WI38 (cell line): ENCODE results near the gene CALCR.

Experiments used
- H3K4me3 ChIP-seq: 2 replicates; pipeline ENCODE4 v1.5.1; 2011; ENCODE audit warnings: low read depth, mild to moderate bottlenecking, control low read depth, low read length
- TF ChIP-seq, protein P1 (sequence below): IDR thresholded peaks from 2 replicates; pipeline ENCODE4 v1.5.1; 2012; ENCODE audit warnings: low read depth, mild to moderate bottlenecking, control low read depth, low read length

The CALCR gene

DNA sequence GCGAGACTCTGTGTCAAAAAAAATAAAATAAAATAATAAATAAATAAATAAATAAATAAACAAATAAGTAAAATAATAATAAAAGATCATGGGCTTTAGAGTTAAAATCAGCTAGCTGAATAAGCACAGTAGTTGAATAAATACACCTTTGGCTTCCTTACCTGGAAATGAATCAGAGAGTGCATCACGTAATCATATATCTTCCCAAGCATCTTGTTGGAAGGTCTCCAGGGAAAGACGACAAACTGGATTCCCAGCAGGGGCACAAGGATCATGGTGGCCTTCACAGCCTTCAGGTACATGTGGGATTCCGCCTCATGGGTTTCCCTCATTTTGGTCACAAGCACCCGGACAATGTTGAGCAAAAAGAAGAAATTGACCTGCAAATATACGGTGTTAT is 138.7 kb downstream of the CALCR start:
- TF ChIP-seq, protein P1, sequence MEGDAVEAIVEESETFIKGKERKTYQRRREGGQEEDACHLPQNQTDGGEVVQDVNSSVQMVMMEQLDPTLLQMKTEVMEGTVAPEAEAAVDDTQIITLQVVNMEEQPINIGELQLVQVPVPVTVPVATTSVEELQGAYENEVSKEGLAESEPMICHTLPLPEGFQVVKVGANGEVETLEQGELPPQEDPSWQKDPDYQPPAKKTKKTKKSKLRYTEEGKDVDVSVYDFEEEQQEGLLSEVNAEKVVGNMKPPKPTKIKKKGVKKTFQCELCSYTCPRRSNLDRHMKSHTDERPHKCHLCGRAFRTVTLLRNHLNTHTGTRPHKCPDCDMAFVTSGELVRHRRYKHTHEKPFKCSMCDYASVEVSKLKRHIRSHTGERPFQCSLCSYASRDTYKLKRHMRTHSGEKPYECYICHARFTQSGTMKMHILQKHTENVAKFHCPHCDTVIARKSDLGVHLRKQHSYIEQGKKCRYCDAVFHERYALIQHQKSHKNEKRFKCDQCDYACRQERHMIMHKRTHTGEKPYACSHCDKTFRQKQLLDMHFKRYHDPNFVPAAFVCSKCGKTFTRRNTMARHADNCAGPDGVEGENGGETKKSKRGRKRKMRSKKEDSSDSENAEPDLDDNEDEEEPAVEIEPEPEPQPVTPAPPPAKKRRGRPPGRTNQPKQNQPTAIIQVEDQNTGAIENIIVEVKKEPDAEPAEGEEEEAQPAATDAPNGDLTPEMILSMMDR = no peak
- no peak overlapping the region for H3K4me3 ChIP-seq

DNA sequence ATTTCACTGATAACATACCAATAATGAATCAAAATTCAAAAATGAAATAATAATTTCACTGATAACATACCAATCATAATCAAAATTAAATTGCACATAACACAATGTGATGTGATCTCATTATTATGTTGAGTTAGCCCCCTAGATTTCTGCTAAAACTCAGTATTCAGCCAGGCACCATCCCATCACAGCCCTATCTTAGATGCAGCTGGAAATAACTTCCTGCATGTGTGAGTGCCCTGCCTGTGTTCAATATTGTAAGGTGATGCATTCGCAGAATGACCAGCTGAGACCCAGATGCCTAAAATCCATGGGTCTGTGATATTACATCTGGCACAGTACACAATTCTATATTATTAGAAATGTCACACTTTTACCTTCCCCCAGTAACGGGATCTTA is 142.4 kb downstream of the CALCR start:
- H3K4me3 ChIP-seq = no peak overlapping the region
- TF ChIP-seq, protein P1 = no peak

DNA sequence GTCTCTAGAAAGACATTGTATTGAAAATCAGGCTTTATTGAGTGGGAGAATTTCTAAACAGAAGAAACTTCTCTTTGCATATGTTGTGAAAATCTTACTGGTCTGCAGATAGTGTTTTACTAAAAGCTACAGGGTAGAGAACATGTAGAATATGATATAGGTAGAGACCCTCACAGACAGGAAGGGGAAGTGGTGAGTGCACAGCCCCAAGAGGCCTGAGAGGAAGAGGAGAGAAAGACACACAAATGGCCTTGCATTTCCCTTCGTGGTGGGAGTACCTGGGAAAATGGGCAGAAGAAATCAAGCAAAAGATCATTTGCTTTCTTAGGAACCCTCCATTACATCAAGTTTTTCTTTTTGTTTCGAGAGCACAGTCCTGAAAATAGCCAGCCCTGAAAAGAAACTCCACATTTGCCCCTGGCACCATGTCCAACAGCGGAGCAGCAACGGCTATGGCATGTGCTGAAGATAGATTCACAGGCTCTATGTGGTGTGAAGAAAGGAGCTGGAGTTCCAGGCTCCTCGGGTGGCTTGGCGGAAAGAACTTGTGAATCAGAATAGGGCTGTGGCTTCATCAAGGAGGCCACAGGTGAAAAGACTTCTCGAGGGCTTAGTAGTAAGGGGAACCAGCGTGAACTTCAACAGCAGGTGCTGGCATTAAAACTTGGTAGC is 143.5 kb downstream of the CALCR start:
- H3K4me3 ChIP-seq = no peak overlapping the region

DNA sequence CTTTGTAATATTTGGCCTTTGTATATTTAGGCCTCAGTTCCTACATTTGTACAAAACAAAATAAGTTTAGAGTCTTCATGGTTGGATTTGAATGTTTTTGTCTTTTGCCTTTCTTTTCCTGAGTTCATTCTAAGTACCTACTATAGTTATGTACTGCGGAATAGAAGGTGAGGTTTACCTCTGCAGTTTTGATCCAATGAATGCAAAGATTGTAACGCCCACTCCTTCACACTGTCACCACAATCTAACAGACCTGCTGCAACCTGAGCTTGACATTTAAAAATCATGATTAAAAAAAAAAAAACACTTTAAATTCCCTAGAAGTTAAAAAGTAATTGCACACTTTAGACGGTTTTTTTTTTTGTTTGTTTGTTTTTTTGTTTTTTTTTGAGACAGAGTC is 145.0 kb downstream of the CALCR start:
- H3K4me3 ChIP-seq = no peak overlapping the region
- TF ChIP-seq, protein P1 = no peak

More for the DNA sequence above, 143.5 kb downstream of the CALCR start:
- TF ChIP-seq, protein P1 = no peak

DNA sequence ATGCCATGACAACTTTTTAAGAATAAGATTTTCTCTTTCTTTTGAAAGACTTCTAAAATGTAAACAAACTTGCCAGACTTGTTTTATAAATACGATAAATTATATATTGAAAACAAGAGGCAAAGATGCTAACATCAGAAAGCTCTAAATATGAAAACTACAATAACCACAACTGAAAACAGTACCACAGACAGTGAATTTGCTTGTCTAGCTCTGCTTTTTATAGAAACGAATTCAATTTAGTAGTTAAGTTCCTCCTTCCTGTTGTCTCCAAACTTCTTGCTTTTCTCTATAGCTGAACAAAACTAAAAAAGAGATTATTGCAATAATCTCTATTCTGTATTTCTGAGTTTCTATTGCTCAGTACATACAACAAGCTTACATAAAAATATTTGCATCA is 147.4 kb downstream of the CALCR start:
- TF ChIP-seq, protein P1 = no peak
- no peak overlapping the region for H3K4me3 ChIP-seq

DNA sequence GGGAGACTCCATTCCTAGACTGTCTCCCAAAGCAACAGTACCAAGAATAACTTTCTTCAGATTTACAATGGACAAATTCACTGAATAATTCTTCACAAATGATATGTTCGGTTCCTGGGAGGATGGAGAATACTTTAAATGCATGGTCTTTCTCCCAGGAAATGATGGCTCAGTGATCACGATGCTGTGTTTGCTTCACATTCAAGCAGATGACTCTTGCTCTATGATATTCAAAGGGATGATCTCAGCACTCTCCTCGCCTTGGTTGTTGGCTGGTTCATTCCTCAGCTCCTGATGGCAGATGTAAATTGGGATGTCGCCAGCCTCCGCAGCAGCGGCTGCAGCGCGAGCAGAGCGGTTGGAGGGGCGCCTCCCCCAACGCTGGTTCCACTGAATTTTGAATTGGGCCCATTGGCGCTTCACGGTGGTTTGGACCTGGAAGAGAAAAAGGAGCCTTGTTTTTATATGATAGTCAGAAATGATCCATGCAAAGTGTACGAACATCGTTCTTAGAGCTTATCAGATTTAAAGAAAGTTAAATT is 148.3 kb downstream of the CALCR start:
- H3K4me3 ChIP-seq = no peak overlapping the region
- TF ChIP-seq, protein P1 = no peak

DNA sequence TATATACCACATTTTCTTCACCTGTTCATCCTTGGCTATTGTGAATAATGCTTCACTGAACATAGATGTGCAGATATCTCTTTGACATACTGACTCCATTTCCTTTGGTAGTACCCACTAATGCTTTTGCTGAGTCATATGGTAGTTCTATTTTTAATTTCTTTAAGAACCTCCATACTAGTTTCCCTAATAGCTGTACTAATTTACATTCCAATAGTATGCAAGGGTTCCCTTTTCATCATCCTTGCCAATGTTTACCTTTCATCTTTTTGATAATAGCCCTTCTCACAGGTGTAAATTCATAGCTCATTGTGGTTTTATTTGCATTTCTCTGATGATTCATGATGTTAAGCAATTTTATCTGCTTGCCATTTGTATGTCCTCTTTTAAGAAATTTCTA is 159.9 kb downstream of the CALCR start:
- H3K4me3 ChIP-seq = no peak overlapping the region
- TF ChIP-seq, protein P1 = no peak
